GM19397 (cell line): Measurements from ENCODE around the gene PPIL4.

Source experiments
- ATAC-seq: cut with Tn5 transposase; IDR thresholded peaks from one replicate; pipeline ENCODE4 v1.9.1; 2021; ENCODE audit warnings: mild to moderate bottlenecking, moderate library complexity; ENCODE audit not compliant: unreplicated experiment

PPIL4 gene, protein sequence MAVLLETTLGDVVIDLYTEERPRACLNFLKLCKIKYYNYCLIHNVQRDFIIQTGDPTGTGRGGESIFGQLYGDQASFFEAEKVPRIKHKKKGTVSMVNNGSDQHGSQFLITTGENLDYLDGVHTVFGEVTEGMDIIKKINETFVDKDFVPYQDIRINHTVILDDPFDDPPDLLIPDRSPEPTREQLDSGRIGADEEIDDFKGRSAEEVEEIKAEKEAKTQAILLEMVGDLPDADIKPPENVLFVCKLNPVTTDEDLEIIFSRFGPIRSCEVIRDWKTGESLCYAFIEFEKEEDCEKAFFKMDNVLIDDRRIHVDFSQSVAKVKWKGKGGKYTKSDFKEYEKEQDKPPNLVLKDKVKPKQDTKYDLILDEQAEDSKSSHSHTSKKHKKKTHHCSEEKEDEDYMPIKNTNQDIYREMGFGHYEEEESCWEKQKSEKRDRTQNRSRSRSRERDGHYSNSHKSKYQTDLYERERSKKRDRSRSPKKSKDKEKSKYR

DNA sequence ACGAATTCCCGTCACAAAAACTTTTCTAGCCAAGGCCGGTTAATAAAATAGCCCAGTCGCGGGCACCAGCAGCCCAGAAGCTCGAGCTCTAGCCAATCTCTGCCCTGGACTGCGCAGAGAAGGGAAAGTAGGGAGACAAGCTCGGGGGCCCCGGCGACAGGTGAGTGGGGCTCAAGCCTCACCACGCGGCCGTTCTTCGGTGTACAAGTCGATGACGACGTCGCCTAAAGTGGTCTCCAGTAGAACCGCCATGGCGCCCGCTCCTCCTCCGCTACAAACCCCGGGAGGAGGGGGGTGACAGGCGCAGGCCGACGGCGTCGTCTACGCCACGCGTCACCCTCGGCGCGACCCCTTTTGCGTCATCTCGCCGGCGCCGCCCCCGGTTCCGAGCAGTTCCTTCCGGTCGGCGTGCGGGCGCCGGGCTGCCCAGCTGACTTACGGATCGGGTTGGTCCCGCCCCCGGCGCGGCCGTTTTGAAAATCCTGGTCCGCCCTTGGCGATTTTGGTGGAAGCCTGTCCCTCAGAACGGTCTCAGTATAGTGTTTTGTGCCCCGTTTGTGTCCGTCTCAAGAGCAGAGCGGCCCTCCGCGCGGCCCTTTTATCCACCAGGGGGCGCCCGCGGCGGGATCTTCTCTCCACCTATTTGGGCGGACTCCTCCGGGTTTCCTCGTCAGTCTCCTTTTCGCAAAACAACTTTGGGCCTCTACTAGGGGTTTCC is at the start of gene PPIL4:
Gene PPIL4, minus strand, starts transcription at position 290 of the 718 bp plus-strand sequence. Its CDS starts 38 bp downstream, at position 252.
- peak; percentile 91 for ATAC-seq

DNA sequence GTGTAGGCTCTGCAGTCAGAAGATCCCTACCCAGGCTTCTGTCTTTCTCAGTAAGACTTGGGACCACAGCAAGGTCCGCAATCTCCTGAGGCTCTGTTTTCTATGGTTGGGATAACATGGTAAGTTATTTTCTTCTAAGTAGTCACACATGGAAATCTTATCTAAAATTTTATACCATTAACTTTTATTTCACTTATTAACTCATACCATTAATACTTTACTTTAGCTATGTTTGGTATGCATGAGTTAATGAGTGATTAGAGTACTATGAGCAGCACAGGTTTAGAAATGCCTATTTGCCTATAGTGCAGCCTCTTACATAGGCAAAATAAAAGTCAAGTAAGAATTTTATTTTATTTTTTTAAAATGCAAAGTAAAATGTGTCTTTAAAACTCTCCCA is 47.6 kb upstream of the PPIL4 start:
- ATAC-seq, result no peak

DNA sequence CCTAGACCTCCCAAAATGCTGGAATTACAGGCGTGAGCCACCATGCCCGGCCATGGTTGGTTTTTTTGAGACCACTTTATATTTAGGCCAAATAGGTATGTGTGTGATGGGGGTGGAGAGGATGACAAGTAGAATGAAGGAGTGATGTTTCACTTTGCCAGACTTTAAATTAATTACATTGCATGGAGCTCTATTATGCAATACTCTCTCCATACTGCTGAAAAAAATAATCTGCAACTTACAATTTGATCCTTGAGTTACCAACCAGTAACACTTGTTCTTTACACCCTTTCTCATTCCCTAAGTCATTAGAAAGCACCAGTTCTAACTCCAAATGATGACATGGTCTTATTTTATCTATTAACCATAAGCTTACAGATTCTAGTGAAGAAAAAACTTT is 47.1 kb upstream of the PPIL4 start:
- ATAC-seq, result no peak

DNA sequence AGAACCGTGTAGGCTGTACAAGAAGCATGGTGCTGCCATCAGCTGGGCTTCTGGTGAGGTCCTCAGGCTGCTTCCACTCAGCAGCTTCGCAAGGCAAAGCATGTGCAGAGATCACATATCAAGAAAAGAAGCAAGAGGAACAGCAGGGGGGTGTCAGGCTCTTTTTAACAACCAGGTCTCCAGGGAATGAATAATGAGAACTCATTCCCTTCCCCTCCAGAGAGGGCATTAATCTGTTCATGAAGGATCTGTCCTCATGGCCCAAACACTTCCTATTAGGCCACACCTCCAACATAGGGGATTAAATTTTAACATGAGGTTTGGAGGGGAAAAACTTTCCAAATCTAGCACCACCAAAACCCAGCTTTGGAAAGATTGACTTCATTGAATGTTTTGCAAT is 40.3 kb upstream of the PPIL4 start:
- ATAC-seq, result no peak

DNA sequence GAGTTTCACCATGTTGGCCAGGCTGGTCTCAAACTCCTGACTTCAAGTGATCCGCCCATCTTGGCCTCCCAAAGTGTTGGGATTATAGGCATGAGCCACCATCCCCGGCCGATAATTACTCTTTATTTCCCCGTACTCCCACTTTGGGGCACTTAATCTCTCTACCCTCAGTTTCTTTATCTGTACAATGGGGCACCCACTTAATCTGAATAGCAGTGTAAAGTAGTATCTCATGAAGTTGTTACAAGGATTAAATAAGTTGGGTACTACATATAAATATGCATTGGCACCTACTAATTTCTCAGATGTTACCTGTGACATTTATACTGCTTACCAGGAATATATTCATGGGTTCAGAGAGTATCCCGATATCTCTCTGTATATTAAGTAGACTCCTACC is 35.5 kb upstream of the PPIL4 start:
- ATAC-seq, result no peak

DNA sequence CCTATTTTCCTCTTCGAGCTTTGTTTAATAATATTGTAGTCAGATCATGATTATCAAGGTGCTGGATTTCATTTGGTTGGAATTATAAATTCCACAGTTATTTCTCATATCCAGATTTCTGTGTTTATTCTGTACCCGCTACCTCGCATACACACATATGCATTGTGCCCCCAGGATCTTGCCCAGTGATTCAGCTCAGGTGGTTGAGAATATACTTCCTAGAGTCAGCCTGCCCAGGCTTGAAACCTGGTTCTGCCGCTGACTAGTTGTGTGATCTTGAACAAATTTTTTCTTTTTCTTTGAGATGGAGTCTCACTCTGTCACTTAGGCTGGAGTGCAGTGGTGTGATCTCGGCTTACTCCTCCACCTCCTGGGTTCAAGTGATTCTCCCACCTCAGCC is 35.0 kb upstream of the PPIL4 start:
- ATAC-seq, result no peak

DNA sequence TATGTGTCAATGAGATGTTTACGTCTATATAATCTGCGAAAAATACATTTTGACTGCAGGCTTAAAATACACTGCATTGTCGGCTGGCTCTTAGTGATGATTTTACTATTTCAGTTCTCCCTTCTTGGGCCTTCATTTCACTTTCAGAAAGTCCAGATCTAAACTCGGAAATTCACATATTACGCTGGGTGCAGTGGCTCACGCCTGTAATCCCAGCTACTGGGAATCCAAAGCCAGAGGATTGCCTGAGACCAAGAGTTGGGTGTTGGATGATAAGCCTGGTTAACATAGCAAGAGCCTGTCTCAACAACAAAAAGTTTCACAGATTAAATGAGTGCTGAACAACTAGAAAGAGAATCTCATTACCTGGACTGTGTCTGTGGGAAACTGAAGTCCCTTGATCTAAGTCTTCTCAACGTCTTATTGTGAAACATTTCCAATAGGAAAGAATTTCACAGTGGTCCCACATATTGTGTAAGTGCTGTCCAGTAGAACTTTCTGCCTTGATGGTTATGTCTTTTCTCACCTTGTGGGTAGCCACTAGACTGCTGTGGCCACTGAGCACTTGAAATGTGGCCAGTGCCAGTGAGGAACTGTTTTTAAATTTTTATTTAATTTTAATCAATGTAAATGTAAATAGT is 22.2 kb upstream of the PPIL4 start:
- no peak for ATAC-seq

DNA sequence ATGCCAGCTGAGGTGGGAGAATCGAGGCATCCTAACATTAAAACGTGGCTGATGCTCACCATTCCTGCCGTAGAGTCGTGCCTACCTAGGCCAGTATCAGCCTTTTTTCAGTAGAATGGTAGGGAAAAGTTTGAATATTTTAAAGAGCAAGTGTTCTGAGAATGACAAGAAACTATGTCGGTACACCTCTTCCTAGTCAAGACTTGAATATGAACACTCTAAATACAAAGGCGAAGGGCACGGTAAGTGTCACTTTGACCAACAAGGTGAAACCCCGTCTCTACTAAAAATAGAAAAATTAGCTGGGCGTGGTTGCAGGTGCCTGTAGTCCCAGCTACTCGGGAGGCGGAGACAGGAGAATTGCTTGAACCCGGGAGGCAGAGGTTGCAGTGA is 21.3 kb upstream of the PPIL4 start:
- no peak for ATAC-seq

DNA sequence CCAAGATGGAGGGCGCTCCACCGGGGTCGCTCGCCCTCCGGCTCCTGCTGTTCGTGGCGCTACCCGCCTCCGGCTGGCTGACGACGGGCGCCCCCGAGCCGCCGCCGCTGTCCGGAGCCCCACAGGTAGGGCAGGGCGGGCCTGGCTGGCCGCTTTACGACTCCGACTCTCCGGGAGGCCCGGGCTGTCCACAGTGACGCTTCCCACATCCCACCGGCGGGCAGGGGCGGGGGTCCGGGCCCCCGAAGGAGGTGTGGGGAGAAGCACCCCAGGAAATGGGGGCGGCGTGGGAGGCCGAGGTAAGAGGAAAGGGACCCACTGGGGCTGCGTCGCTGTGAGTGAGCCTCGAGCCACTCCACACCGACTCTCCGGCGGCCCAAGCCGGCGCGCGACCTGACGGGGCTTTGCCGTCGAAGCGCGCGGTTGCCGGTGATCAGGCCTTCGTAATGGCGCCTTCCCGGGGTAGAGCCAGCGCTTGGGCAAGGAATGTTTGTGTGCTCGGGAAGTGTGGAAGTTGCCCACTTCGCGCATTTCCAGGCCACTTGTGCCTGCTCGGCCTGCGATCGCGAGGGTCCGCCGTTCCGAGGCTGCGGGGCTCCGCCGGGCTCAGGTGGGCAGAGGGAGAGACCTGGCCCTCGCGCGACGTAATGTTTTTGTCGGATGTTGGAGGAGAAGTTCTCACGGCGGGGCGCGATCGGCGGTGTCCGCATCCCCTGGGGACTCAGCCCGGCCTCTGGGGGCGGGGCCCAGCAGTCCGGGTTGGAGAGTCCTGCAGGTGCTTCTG is 20.8 kb upstream of the PPIL4 start:
- peak; percentile 22 for ATAC-seq

DNA sequence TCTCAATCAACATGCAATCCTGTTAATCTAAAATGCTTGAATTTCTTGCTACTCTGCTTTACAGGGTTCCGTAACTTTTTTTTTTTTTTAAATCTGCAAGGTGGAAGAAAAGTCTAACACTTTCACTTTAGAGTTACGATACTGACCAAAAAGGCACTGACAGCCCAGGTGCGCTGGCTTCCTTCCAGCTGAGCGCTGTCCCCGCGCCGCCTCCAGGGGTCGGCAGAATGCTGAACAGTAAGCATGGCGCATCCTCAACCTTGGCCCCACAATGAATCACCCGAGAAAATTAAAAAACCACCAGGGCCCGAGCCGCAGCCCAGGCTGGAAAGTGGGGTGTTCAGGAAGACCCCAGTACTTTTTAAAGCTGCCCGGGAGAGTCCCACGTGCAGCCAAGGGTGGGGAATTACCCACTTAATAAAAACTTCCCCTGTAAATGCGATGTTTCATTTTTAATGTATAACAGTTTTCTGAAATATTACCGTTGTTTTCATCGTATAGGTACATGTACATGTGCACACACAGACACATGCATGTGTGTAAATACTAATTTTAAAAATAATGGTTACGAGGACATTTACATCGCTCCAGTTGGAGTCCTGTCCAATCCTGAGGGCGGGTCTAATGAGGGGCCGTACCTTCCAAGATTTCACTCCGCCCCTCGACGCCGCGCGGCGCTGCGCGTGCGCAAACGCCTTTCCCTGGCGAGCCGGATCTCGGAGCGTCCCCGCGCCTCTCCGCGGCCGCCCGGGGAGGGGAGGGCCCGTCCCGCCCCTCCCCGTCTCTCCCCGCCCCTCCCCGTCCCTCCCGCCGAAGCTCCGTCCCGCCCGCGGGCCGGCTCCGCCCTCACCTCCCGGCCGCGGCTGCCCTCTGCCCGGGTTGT is 19.9 kb upstream of the PPIL4 start, which contains the start of gene GINM1:
Gene GINM1, plus strand, starts transcription at position 849 of the 883 bp plus-strand sequence. CDS start 40 bp downstream, outside the sequence.
- ATAC-seq, result peak; percentile 86

DNA sequence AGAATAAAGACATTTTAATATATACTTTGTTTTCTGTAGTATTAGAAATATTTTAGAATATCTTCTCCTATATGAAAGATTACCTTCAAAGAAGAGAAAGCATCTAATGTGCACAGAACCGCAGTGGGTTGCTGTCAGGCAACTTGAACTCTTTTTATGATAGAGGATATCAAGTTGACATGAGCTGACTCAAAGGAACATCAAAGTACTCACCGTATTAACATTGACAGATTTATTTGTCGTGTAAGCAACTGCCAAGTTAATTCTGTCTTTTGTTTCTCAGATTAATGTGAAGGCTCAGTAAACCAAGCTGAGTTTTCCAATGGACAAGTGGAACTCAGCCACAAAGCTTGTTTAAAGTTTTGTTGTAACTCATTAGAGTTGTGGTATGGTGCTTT is 18.1 kb upstream of the PPIL4 start:
- no peak for ATAC-seq

DNA sequence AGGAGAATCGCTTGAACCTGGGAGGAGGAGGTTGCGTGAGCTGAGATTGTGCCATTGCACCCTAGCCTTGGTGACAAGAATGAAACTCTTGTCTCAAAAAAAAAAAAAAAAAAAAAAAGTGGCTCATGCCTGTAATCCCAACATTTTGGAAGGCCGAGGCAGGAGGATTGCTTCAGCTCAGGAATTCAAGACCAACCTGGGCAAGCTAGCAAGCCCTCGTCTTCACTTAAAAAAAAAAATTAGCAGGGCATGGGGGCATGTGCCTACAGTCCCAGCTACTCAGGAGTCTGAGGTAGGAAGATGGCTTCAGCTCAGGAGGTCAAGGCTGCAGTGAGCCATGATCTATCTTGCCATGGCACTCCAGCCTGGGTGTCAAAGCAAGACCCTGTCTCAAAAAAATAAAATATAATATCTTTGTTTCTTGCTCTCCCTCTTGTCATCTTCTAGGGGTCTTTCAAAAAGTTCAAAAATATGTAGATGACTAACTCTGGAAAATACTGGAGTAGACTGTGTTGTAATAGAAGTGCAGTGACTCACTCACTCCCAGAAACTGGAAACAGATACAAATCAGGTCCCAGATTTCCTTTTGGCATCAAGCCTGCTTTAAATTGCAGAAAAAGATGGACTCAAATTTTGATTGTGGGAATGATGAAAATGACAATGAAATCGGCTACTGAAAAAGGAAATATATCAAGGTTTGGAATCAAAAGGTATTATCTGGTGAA is 17.5 kb upstream of the PPIL4 start:
- ATAC-seq, result no peak

DNA sequence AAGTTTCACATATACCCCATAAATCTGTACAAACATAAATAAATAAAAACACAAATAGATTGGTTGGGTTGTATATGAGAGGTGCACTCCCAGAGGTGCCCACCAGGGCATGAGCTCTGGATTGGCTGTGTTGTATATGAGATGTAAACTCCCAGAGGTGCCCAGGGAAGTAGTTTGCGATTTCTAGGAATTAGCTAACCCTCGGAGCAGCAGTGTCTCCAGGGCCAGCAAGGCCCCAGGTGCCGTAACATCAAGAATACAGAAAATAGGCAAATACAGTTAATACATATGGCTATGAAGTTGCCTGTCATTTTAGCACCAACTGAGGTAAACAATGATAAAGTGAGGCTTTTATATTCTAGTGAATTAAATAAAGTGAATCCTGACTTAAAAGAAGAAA is 14.9 kb upstream of the PPIL4 start:
- ATAC-seq, result no peak

DNA sequence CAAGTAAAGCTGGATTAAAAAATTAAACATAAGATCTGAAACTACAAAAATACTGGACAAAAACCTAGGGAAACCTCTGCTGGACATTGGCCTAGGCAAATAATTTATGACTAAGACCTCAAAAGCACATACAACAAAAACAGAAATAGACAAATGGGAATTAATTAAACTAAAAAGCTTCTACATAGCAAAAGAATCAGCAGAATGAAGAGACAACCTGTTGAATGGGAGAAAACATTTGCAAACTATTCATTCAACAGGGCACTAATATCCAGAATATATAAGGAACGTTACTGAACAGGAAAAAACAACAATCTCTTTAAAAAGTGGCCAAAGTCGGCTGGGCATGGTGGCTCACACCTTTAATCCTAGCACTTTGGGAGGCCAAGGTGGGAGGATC is 13.5 kb upstream of the PPIL4 start:
- ATAC-seq, result no peak

DNA sequence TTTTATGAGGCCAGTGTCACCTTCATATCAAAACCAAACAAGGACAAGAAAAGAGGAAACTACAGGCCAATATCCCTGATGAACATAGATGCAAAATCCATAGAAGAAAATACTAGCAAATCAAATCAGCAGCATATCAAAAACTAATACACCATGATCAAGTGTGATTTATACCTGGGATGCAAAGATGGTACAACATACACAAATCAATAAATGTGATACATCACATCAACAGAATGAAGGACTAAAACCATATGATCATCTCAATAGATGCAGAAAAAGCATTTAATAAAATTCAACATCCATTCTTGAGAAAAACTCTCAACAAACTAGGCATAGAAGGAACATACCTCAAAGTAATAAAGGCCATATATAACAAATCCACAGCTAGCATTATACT is 12.2 kb upstream of the PPIL4 start:
- no peak for ATAC-seq

DNA sequence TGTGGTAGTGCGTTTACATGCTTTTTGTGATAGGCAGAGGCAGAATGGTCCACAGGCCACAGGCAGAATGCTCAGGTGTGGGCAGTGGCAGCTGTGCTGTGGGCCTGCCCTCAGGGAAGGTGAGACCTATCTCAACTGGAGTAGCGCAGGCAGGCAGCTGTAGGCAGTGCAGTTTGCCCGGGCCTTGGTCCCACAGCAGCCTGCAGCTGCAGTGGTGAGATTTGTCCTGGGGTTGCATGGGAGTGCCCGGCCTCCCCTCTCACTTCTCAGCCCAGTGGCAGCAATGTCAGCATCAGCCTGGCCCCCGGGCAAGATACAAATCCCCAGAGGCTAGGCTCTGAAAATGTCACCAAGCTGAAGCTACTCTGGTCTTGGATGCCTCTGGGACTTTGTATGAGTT is 6.1 kb upstream of the PPIL4 start:
- no peak for ATAC-seq

DNA sequence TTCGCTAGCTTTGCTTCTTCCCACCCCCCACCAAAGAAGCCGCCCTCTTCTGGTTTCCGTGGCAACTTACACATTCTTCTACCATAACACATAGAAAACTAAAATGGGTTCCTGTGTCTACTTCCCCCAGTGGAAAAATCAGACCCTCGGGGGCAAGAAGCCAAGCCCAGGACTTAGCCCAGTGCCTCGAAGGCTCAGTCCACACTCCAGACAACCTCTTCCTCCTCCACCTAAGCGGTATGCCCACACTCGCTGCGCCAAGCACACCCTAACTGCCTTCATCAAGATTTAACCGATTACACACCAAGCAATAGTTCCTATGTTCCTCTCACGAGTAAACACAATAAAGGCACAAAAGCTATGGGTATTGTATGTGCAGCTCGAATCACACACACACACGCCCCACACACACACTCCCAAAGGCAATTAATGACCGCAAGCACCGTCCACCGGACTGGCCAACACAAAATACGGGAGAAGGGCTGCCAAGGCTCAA is 537 bp downstream of the PPIL4 start:
- no peak for ATAC-seq

DNA sequence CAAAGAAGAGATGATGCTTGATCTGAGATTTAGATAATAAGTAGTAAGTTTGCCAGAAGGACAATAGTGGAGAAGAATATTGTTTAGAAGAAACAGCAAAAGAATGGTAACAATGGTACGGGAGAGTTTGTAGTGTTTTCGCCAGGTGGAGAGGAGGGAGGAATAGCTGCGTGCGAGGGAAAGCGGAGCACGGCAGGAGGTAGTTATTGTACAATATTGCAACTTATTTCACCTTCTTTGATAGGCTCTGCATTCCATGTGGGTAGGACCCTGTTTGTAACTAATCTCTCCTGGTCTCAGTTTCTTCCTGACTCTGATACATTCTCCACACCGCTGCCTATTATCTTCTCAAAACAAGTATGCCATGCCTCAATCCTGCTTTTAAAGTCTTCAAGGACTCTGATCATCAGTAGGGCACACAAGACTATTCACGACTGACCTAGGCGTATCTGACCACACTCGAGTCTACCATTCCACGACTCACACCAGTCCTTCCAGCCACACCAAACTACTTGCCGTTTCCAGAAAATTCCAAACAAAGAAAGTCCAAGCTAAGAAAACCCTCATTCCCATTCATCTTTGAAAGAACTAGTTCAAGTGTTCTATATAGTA is 1.1 kb downstream of the PPIL4 start:
- ATAC-seq, result no peak

DNA sequence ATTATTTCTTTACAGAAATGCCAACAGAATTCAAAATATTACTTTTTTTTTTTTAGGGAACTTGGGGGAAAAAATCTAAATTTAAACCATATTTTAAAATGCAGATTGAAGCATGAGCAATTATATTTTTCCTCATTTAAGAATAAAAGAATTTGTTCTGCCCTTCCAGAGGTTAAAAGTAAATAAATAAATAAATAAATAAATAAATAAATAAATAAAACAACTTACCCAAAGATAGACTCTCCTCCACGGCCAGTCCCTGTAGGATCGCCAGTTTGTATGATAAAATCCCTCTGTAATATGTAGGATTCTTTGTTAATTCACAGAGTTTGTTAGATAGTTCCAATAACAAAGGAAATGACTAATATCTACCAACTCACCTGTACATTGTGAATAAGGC is 4.7 kb downstream of the PPIL4 start:
- ATAC-seq, result no peak
